H1 (cell line): ENCODE results near the gene NBEA. TPM values are rescaled to one million over a fixed set of nuclear protein-coding genes. Genes with fewer than 3 reads are reported as not detected.

Experiments used
- CTCF ChIA-PET: fragments of 300-600 bp; sonication (Branson Sonifier 250); formaldehyde crosslinking; loops from one replicate; lab custom pipeline; 2021; ENCODE audit not compliant: partially characterized antibody; lab: Charles Lee
- POLR2A ChIA-PET: fragments of 300-600 bp; sonication (Branson Sonifier 250); formaldehyde crosslinking; loops from one replicate; lab custom pipeline; 2021; ENCODE audit warnings: inconsistent platforms; ENCODE audit not compliant: partially characterized antibody; lab: Charles Lee
- DNase-seq, 2 experiments: peaks; one replicate each; pipeline versions ENCODE4 v3.0.0 to v3.0.0-alpha.2; 2010 to 2022; ENCODE audit warnings: low spot score in 2 of 2, low read depth in 1 of 2, mixed read lengths in 1 of 2
- FAIRE-seq: peaks from 2 replicates; lab custom pipeline; 2011; peaks lifted over from hg19 to GRCh38; lab: Jason Lieb, UNC
- H2AFZ ChIP-seq: 2 replicates; pipeline ENCODE4 v1.8.1; 2012; ENCODE audit warnings: low read length, inconsistent platforms
- H2AK5ac ChIP-seq: 2 replicates; pipeline ENCODE4 v1.6.1; 2013; ENCODE audit warnings: low read depth, low read length
- H2BK120ac ChIP-seq: replicated peaks from 2 replicates; pipeline ENCODE3; 2013; ENCODE audit warnings: low read depth, low read length, inconsistent platforms
- H2BK12ac ChIP-seq: 2 replicates; pipeline ENCODE4 v1.6.1; 2013; ENCODE audit warnings: low read depth, low read length
- H2BK15ac ChIP-seq: 2 replicates; pipeline ENCODE4 v1.6.1; 2013; ENCODE audit warnings: low read length
- H2BK20ac ChIP-seq: 2 replicates; pipeline ENCODE4 v1.6.1; 2013; ENCODE audit warnings: low read length
- H2BK5ac ChIP-seq: 2 replicates; pipeline ENCODE4 v1.6.1; 2013; ENCODE audit warnings: low read depth, low read length
- H3K14ac ChIP-seq: 2 replicates; pipeline ENCODE4 v1.6.1; 2013; ENCODE audit warnings: inconsistent platforms; ENCODE audit not compliant: insufficient read length
- H3K18ac ChIP-seq: 2 replicates; pipeline ENCODE4 v1.6.1; 2013; ENCODE audit warnings: low read length; ENCODE audit errors: extremely low read depth
- H3K23ac ChIP-seq: 2 replicates; pipeline ENCODE4 v1.6.1; 2013; ENCODE audit warnings: inconsistent platforms; ENCODE audit not compliant: insufficient read length
- H3K23me2 ChIP-seq: 2 replicates; pipeline ENCODE4 v1.6.1; 2013; ENCODE audit warnings: low read depth, low read length
- H3K27ac ChIP-seq: 2 replicates; pipeline ENCODE4 v1.6.1; 2011; ENCODE audit warnings: low read depth, low read length, inconsistent platforms
- H3K27me3 ChIP-seq, 4 experiments: replicated peaks in 1 of 4; 1 replicate in 1 of 4; 2 replicates in 3 of 4; pipeline versions ENCODE4 v1.6.1 to v1.8.1; 2011 to 2013; ENCODE audit warnings: low read length in 3 of 4, mild to moderate bottlenecking in 3 of 4, inconsistent platforms in 2 of 4, mixed read lengths in 2 of 4, moderate library complexity in 1 of 4; ENCODE audit not compliant: control insufficient read depth in 3 of 4, insufficient read depth in 3 of 4; ENCODE audit errors: extremely low read depth in 1 of 4
- H3K36me3 ChIP-seq, 4 experiments: 2 replicates each; pipeline versions ENCODE4 v1.6.1 to v1.8.1; 2011 to 2013; ENCODE audit warnings: mild to moderate bottlenecking in 4 of 4, low read length in 3 of 4, moderate library complexity in 2 of 4, control low read depth in 1 of 4, inconsistent platforms in 1 of 4; ENCODE audit not compliant: insufficient read depth in 4 of 4, control insufficient read depth in 2 of 4
- H3K4ac ChIP-seq: replicated peaks from 2 replicates; pipeline ENCODE3; 2013; ENCODE audit warnings: low read length, low read depth, mixed read lengths, inconsistent platforms; ENCODE audit not compliant: insufficient read length
- H3K4me1 ChIP-seq, 4 experiments: replicated peaks in 1 of 4; 1 replicate in 1 of 4; 2 replicates in 3 of 4; pipeline versions ENCODE4 v1.6.1 to v1.8.1; 2011 to 2013; ENCODE audit warnings: low read length in 3 of 4, inconsistent platforms in 2 of 4, mixed read lengths in 1 of 4; ENCODE audit not compliant: insufficient read depth in 4 of 4, control insufficient read depth in 3 of 4
- H3K4me2 ChIP-seq, 2 experiments: 2 replicates each; pipeline versions ENCODE4 v1.6.1 to v1.8.1; 2011 to 2013; ENCODE audit warnings: low read depth in 2 of 2, low read length in 2 of 2, control low read depth in 1 of 2, inconsistent platforms in 1 of 2, mild to moderate bottlenecking in 1 of 2; ENCODE audit not compliant: insufficient read depth in 1 of 2
- H3K4me3 ChIP-seq, 4 experiments: fragments of 200-600, 300-600 bp in 1 of 4; sonication (generic), shearing (Covaris generic), sonication (Bioruptor Twin) in 1 of 4; 2 replicates each; pipeline versions ENCODE4 v1.5.1 to v1.8.1; 2011 to 2016; ENCODE audit warnings: low read length in 4 of 4, low read depth in 3 of 4, control low read depth in 2 of 4, inconsistent platforms in 2 of 4, mild to moderate bottlenecking in 2 of 4, mixed read lengths in 1 of 4, moderate library complexity in 1 of 4; ENCODE audit not compliant: insufficient read depth in 2 of 4; ENCODE audit errors: extremely low read depth in 1 of 4
- H3K56ac ChIP-seq: replicated peaks from 2 replicates; pipeline ENCODE3; 2013; ENCODE audit warnings: low read depth, mild to moderate bottlenecking, mixed read lengths, low read length, inconsistent platforms; ENCODE audit not compliant: insufficient read length
- H3K79me1 ChIP-seq: 2 replicates; pipeline ENCODE4 v1.6.1; 2013; ENCODE audit warnings: low read depth, low read length, control low read depth
- H3K79me2 ChIP-seq, 2 experiments: 2 replicates each; pipeline versions ENCODE4 v1.6.1 to v1.8.1; 2012 to 2013; ENCODE audit warnings: low read length in 2 of 2, mild to moderate bottlenecking in 2 of 2, inconsistent platforms in 1 of 2; ENCODE audit not compliant: insufficient read depth in 2 of 2, control insufficient read depth in 1 of 2
- H3K9ac ChIP-seq, 4 experiments: replicated peaks in 1 of 4; 1 replicate in 1 of 4; 2 replicates in 3 of 4; pipeline versions ENCODE4 v1.6.1 to v1.8.1; 2011 to 2013; ENCODE audit warnings: low read depth in 3 of 4, low read length in 3 of 4, control low read depth in 2 of 4, mild to moderate bottlenecking in 2 of 4, moderate library complexity in 2 of 4, inconsistent platforms in 1 of 4; ENCODE audit errors: extremely low read depth in 1 of 4
- H3K9me3 ChIP-seq, 2 experiments: 2 replicates each; pipeline versions ENCODE4 v1.6.1 to v1.8.1; 2012 to 2013; ENCODE audit warnings: mild to moderate bottlenecking in 2 of 2, moderate library complexity in 2 of 2, control low read depth in 1 of 2, inconsistent platforms in 1 of 2, low read depth in 1 of 2, low read length in 1 of 2, mixed read lengths in 1 of 2; ENCODE audit not compliant: insufficient read depth in 2 of 2
- H4K20me1 ChIP-seq, 2 experiments: replicated peaks in 1 of 2; 2 replicates each; pipeline versions ENCODE3 to v1.8.1; 2011 to 2013; ENCODE audit warnings: inconsistent platforms in 2 of 2, low read length in 2 of 2, mild to moderate bottlenecking in 1 of 2; ENCODE audit not compliant: insufficient read depth in 2 of 2, control insufficient read depth in 1 of 2
- H4K5ac ChIP-seq: 2 replicates; pipeline ENCODE4 v1.6.1; 2013; ENCODE audit warnings: low read length, low read depth, mixed read lengths, inconsistent platforms; ENCODE audit not compliant: insufficient read length
- H4K8ac ChIP-seq: 2 replicates; pipeline ENCODE4 v1.8.0; 2013; ENCODE audit warnings: mild to moderate bottlenecking, moderate library complexity, low read length, inconsistent platforms; ENCODE audit not compliant: insufficient read depth; ENCODE audit errors: extremely low read depth
- H4K91ac ChIP-seq: replicated peaks from 2 replicates; pipeline ENCODE3; 2013; ENCODE audit warnings: low read length, mixed read lengths, inconsistent platforms; ENCODE audit not compliant: insufficient read length
- GABPA ChIP-seq: IDR thresholded peaks from 2 replicates; pipeline ENCODE4 v1.6.1; 2011; ENCODE audit warnings: mild to moderate bottlenecking, low read length, moderate library complexity, borderline replicate concordance; ENCODE audit not compliant: insufficient read depth
- WGBS, 2 experiments: shearing (Covaris generic) in 1 of 2; methylation state at CpG; one replicate each; pipeline versions ENCODE4 v1.1.6 to v1.1.7; 2013 to 2015; ENCODE audit warnings: low lambda C conversion rate in 2 of 2, mixed read lengths in 2 of 2, inconsistent platforms in 1 of 2, low coverage in 1 of 2, missing lambda C conversion rate in 1 of 2; ENCODE audit not compliant: insufficient replicate concordance in 2 of 2, insufficient coverage in 1 of 2, insufficient read length in 1 of 2; ENCODE audit errors: extremely low coverage in 1 of 2, missing lambda C conversion rate in 1 of 2; 5-methylcytosine and 5-hydroxymethylcytosine counted together
- polyA plus RNA-seq, 7 experiments: library from polyadenylated mRNA; depleted of rRNA in 3 of 7; stranded (reverse) in 5 of 7; unstranded in 2 of 7; fragments of >200 nt in 5 of 7; fragments of 200-250 nt in 2 of 7; gene quantifications; 1 replicate in 5 of 7; 2 replicates in 1 of 7; 4 replicates in 1 of 7; pipeline versions ENCODE4 v1.2.1 to v1.2.3, GENCODE V29; 2011 to 2013; ENCODE audit warnings: missing spikeins in 2 of 7, mixed read lengths in 2 of 7
- total RNA-seq: library from RNA; stranded (reverse); fragmentation: NEBNext Ultra II Directional; extraction: Animal tissue kit (Norgen Biotek cat#: 25700); gene quantifications from 2 replicates; pipeline ENCODE4 v1.2.1, GENCODE V29; 2021

Gene NBEA
- total and polyA plus RNA-seq, 2 of the 8 experiments (the other 6 are each of a cell fraction or from before 2014, with no cell fraction given) = 14.2 to 21.5 TPM

GRCh38 chr13:35086667-35087066 is 144.6 kb downstream of the NBEA start:
- Histone ChIP-seq H3K23ac (no peak overlapping the region), H3K9me3 (no peaks in the 10 kb centered on the region), H4K5ac (no peak overlapping the region), H2AFZ (no peak overlapping the region), H4K20me1 (no peaks in the 10 kb centered on the region), H2BK5ac (no peak overlapping the region), H3K56ac (no peak overlapping the region), H3K9ac (no peak overlapping the region), H4K91ac (no peak overlapping the region), H3K4me3 (no peak overlapping the region), H3K23me2 (no peaks in the 10 kb centered on the region; the same call in 1 of the 2 replicates), H3K27me3 (no peaks in the 10 kb centered on the region), H3K4me1 (no peaks in the 10 kb centered on the region), H3K79me1 (no peaks in the 10 kb centered on the region), H2BK15ac (no peak overlapping the region), H3K36me3 (peaks cover 0 to 7% (median under 1%) of the 10 kb centered on the region in 4 experiments; a peak in 2 of 8 replicates), H3K18ac (no peak overlapping the region), H3K4ac (no peak overlapping the region), H3K14ac (no peak overlapping the region), H2BK12ac (no peak overlapping the region), H2BK120ac (no peak overlapping the region), H3K27ac (no peak overlapping the region), H2AK5ac (no peak overlapping the region), H3K4me2 (no peak overlapping the region), H3K79me2 (no peaks in the 10 kb centered on the region), H4K8ac (no peak overlapping the region), H2BK20ac (no peak overlapping the region)
- no peak for DNase-seq
- ChIA-PET POLR2A (no interaction called here), CTCF (no interaction called here)
- FAIRE-seq = no peak
- WGBS, 2 experiments = 90% methylated on average over 2 of the region's 2 CpGs; no CpG with 5 or more reads in 1 of the 2 experiments
- TF ChIP-seq GABPA = no peak
